ENCODE data around the gene OPCML. TPM values are rescaled to one million over a fixed set of nuclear protein-coding genes. Genes with fewer than 3 reads are reported as not detected.

The OPCML gene
- total and polyA plus RNA-seq, 2 donors from 2014 or later = 0.77 to 1.1 TPM

DNA sequence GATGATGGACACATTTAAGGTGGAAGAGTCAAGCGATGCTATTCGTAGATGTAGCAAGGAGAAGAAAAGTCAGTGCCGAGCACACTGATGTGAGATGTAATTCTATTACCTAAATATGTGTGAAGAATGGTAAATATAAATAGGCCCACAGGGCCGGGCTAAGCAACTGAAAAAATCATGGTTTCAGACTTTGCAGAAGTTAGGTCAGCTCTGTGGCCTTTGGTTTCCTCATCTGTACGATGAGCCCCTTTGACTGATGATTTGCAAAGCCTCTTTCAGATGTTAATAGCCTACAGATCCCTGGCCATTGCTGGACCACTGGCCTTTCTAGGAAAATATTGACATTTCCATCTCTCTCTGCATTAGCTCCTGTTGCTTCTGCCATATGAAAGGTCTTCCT is 570.8 kb downstream of the OPCML start:
- H3K27ac ChIP-seq (ENCODE audit: low read depth in 2 of 2, low read length in 2 of 2) = no peak overlapping the region
- FAIRE-seq = no peak
- TF ChIP-seq, protein P1, sequence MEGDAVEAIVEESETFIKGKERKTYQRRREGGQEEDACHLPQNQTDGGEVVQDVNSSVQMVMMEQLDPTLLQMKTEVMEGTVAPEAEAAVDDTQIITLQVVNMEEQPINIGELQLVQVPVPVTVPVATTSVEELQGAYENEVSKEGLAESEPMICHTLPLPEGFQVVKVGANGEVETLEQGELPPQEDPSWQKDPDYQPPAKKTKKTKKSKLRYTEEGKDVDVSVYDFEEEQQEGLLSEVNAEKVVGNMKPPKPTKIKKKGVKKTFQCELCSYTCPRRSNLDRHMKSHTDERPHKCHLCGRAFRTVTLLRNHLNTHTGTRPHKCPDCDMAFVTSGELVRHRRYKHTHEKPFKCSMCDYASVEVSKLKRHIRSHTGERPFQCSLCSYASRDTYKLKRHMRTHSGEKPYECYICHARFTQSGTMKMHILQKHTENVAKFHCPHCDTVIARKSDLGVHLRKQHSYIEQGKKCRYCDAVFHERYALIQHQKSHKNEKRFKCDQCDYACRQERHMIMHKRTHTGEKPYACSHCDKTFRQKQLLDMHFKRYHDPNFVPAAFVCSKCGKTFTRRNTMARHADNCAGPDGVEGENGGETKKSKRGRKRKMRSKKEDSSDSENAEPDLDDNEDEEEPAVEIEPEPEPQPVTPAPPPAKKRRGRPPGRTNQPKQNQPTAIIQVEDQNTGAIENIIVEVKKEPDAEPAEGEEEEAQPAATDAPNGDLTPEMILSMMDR (IDR thresholded peaks at IDR 0.05; ENCODE audit: borderline replicate concordance, extremely low read depth, insufficient read depth) = no peak

DNA sequence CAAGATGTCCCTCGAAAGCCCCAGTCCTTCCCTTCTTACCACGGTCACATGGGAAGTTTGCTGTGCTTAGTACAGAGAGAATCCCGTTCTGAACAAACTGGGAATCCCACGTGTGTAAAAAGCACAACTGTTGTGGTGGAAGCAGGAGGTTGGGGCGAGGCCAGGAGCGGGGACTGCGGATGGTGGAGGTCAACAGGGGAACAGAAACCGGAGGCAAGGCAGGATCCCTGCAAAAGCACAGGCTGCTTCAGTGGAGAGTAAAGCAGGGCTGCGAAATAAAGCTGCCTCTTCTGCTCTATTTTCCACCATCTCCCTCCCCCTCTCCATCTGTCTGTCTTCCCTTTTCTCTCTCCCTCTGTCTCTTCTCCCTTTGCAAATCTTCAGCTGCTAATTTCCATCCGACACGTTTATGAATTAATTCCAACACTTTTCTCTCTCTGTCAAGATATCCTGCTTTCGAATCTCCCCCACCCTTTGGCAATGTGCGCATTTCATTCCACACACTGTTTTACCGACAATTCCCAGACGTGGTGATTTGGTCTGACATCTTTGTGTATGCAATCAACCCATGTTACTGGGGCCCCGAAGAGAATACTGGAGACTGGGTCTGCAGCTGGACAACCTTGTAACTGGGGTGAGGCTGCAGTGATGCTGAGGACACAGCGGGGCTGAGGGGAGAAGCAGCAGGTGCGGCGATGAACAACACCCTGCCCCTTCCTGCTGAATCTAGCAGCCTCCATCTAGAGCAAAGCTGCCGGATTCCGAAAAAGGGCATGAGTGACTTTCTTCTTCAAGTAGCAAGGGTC is 571.8 kb downstream of the OPCML start:
- intact Hi-C loops (cut with DNase I) = no loop called here
- H3K27ac ChIP-seq (ENCODE audit: low read depth in 2 of 2, low read length in 2 of 2) = no peak overlapping the region
- H3K36me3 ChIP-seq (ENCODE audit: control insufficient read depth in 2 of 3, insufficient read depth in 3 of 3, low read length in 3 of 3) = no peaks in the 10 kb centered on the region
- no peaks in the 10 kb centered on the region for H3K9me3 ChIP-seq (ENCODE audit: control insufficient read depth in 2 of 3, insufficient read depth in 1 of 3, low read length in 3 of 3)
- no peak overlapping the region for H3K4me3 ChIP-seq (ENCODE audit: low read length in 3 of 3)
- DNase-seq = no peak
- no peaks in the 10 kb centered on the region for H3K27me3 ChIP-seq (ENCODE audit: control insufficient read depth, insufficient read depth, low read length)
- FAIRE-seq = no peak
- no peak overlapping the region for H3K9ac ChIP-seq (ENCODE audit: low read length in 3 of 3)
- TF ChIP-seq, protein P1 (IDR thresholded peaks at IDR 0.05; ENCODE audit: borderline replicate concordance, extremely low read depth, insufficient read depth) = no peak
- H3K4me1 ChIP-seq (ENCODE audit: control insufficient read depth in 2 of 3, insufficient read depth in 2 of 3, low read depth in 1 of 3, low read length in 3 of 3) = peaks cover 0 to 10% (median 4%) of the 10 kb centered on the region in 3 donors

More for the DNA sequence above, 570.8 kb downstream of the OPCML start:
- no peak for DNase-seq
- intact Hi-C loops (cut with DNase I) = no loop called here
- Histone ChIP-seq H3K9ac (ENCODE audit: low read length in 3 of 3) (no peak overlapping the region), H3K4me3 (ENCODE audit: low read length in 3 of 3) (no peak overlapping the region), H3K9me3 (ENCODE audit: control insufficient read depth in 2 of 3, insufficient read depth in 1 of 3, low read length in 3 of 3) (no peaks in the 10 kb centered on the region), H3K27me3 (ENCODE audit: control insufficient read depth, insufficient read depth, low read length) (no peaks in the 10 kb centered on the region), H3K36me3 (ENCODE audit: control insufficient read depth in 2 of 3, insufficient read depth in 3 of 3, low read length in 3 of 3) (no peaks in the 10 kb centered on the region), H3K4me1 (ENCODE audit: control insufficient read depth in 2 of 3, insufficient read depth in 2 of 3, low read depth in 1 of 3, low read length in 3 of 3) (peaks cover 0 to 10% (median 4%) of the 10 kb centered on the region in 3 donors)

DNA sequence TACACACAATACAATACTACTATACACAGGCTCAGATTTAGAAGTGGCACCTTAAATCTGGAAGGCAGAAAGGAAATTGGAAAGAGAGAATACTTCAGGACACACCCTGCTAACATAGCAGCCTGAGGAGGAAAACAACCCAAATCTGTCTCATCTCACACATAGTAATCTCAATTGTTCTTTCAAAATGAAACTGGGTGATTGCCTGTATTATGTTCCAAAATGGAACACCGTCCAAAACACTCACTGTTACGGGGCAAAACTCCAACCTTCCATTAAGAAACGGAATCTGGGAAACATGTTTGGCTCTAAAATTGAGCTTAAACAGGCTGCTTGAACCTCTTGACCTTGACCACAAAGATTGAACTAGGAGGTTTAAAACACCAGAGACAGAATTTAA is 572.6 kb downstream of the OPCML start:
- DNase-seq (no peak), FAIRE-seq (no peak)
- no peak overlapping the region for H3K27ac ChIP-seq (ENCODE audit: low read depth in 2 of 2, low read length in 2 of 2)
- no peak overlapping the region for H3K9ac ChIP-seq (ENCODE audit: low read length in 3 of 3)
- H3K4me1 ChIP-seq (ENCODE audit: control insufficient read depth in 2 of 3, insufficient read depth in 2 of 3, low read depth in 1 of 3, low read length in 3 of 3) = peaks cover 0 to 10% (median 4%) of the 10 kb centered on the region in 3 donors
- no peak overlapping the region for H3K4me3 ChIP-seq (ENCODE audit: low read length in 3 of 3)
- no peaks in the 10 kb centered on the region for H3K36me3 ChIP-seq (ENCODE audit: control insufficient read depth in 2 of 3, insufficient read depth in 3 of 3, low read length in 3 of 3)
- intact Hi-C loops (cut with DNase I) = no loop called here
- H3K9me3 ChIP-seq (ENCODE audit: control insufficient read depth in 2 of 3, insufficient read depth in 1 of 3, low read length in 3 of 3) = no peaks in the 10 kb centered on the region
- TF ChIP-seq, protein P1 (IDR thresholded peaks at IDR 0.05; ENCODE audit: borderline replicate concordance, extremely low read depth, insufficient read depth) = no peak
- no peaks in the 10 kb centered on the region for H3K27me3 ChIP-seq (ENCODE audit: control insufficient read depth, insufficient read depth, low read length)

Measured in kidney (tissue), 14 donors.